SK-N-SH treated with all-trans-retinoic acid at 6 μM for 48 hours (cell line): ENCODE measurements around the gene TSPO.

Experiments used
- ATAC-seq: fragments of 200-7000 bp; cut with Tn5 transposase; 3 replicates; pipeline ENCODE4 v1.9.1; 2020; ENCODE audit warnings: mild to moderate bottlenecking, moderate library complexity
- ARNTL ChIP-seq: fragments of 450-650 bp; formaldehyde crosslinking; IDR thresholded peaks from 2 replicates; pipeline ENCODE4 v1.5.0; 2020; ENCODE audit warnings: low read depth, mild to moderate bottlenecking, moderate library complexity, borderline replicate concordance
- BACH2 ChIP-seq: fragments of 250-450 bp; sonication (Bioruptor Pico); IDR thresholded peaks from 2 replicates; pipeline ENCODE4 v1.9.0; 2021; ENCODE audit warnings: mild to moderate bottlenecking, borderline replicate concordance
- CSDC2 ChIP-seq: fragments of 250-450 bp; sonication (Bioruptor Pico); IDR thresholded peaks from 2 replicates; pipeline ENCODE4 v1.5.0; 2020; ENCODE audit warnings: mild to moderate bottlenecking, moderate library complexity
- CSRNP3 ChIP-seq: fragments of 250-450 bp; sonication (Bioruptor Pico); IDR thresholded peaks from 2 replicates; pipeline ENCODE4 v1.5.1; 2021; ENCODE audit warnings: mild to moderate bottlenecking, moderate library complexity
- ESRRG ChIP-seq: fragments of 250-450 bp; sonication (Bioruptor Pico); IDR thresholded peaks from 2 replicates; pipeline ENCODE4 v1.6.1; 2021; ENCODE audit warnings: mild to moderate bottlenecking
- GLIS3 ChIP-seq: fragments of 250-450 bp; sonication (Bioruptor Pico); IDR thresholded peaks from 2 replicates; pipeline ENCODE4 v1.5.0; 2020; ENCODE audit warnings: mild to moderate bottlenecking, moderate library complexity
- ISL1 ChIP-seq: fragments of 250-450 bp; sonication (Bioruptor Pico); IDR thresholded peaks from 2 replicates; pipeline ENCODE4 v2.1.2; 2022; ENCODE audit warnings: mild to moderate bottlenecking, moderate library complexity
- OSR1 ChIP-seq: fragments of 250-450 bp; sonication (Bioruptor Pico); IDR thresholded peaks from 2 replicates; pipeline ENCODE4 v1.8.0; 2022; ENCODE audit warnings: moderate library complexity, mild to moderate bottlenecking, inconsistent platforms
- PPARA ChIP-seq: fragments of 250-450 bp; sonication (Bioruptor Pico); IDR thresholded peaks from 2 replicates; pipeline ENCODE4 v1.5.0; 2020; ENCODE audit warnings: mild to moderate bottlenecking, borderline replicate concordance
- RARB ChIP-seq: fragments of 250-450 bp; sonication (Bioruptor Pico); IDR thresholded peaks from 2 replicates; pipeline ENCODE4 v1.8.0; 2021; ENCODE audit warnings: mild to moderate bottlenecking, moderate library complexity
- SNAI2 ChIP-seq: fragments of 250-450 bp; sonication (Bioruptor Pico); IDR thresholded peaks from 2 replicates; pipeline ENCODE4 v1.5.0; 2020; ENCODE audit warnings: mild to moderate bottlenecking, moderate library complexity
- TCF4 ChIP-seq: fragments of 250-450 bp; sonication (Bioruptor Pico); IDR thresholded peaks from 2 replicates; pipeline ENCODE4 v1.8.0; 2021; ENCODE audit warnings: mild to moderate bottlenecking, moderate library complexity, borderline replicate concordance
- TOX ChIP-seq: fragments of 250-450 bp; sonication (Bioruptor Pico); IDR thresholded peaks from 2 replicates; pipeline ENCODE4 v1.8.0; 2021; ENCODE audit warnings: mild to moderate bottlenecking, moderate library complexity, borderline replicate concordance
- ZC3H10 ChIP-seq: fragments of 250-450 bp; sonication (Bioruptor Pico); IDR thresholded peaks from 2 replicates; pipeline ENCODE4 v1.5.1; 2021; ENCODE audit warnings: mild to moderate bottlenecking, moderate library complexity
- ZFP3 ChIP-seq: fragments of 250-450 bp; sonication (Bioruptor Pico); IDR thresholded peaks from 2 replicates; pipeline ENCODE4 v1.5.0; 2020; ENCODE audit warnings: mild to moderate bottlenecking, moderate library complexity
- ZFP30 ChIP-seq: fragments of 450-650 bp; formaldehyde crosslinking; IDR thresholded peaks from 2 replicates; pipeline ENCODE4 v1.5.0; 2022; ENCODE audit warnings: mild to moderate bottlenecking, moderate library complexity
- ZNF565 ChIP-seq: fragments of 450-650 bp; formaldehyde crosslinking; conservative IDR thresholded peaks from 2 replicates; pipeline ENCODE4 v1.5.0; 2020; ENCODE audit warnings: low read depth, mild to moderate bottlenecking, moderate library complexity
- ZNF70 ChIP-seq: fragments of 450-650 bp; formaldehyde crosslinking; IDR thresholded peaks from 2 replicates; pipeline ENCODE4 v1.5.0; 2020; ENCODE audit warnings: mild to moderate bottlenecking, moderate library complexity
- ZNF8 ChIP-seq: fragments of 450-650 bp; formaldehyde crosslinking; IDR thresholded peaks from 2 replicates; pipeline ENCODE4 v1.5.0; 2020; ENCODE audit warnings: mild to moderate bottlenecking, moderate library complexity
- TF ChIP-seq, protein P1 (sequence below): fragments of 250-450 bp; sonication (Bioruptor Pico); IDR thresholded peaks from 2 replicates; pipeline ENCODE4 v1.8.0; 2021; ENCODE audit warnings: low read depth, mild to moderate bottlenecking, moderate library complexity, borderline replicate concordance
- TF ChIP-seq, protein P2 (sequence below): fragments of 250-450 bp; sonication (Bioruptor Pico); IDR thresholded peaks from 2 replicates; pipeline ENCODE4 v1.8.0; 2020; ENCODE audit warnings: mild to moderate bottlenecking, moderate library complexity, borderline replicate concordance

Gene TSPO

DNA sequence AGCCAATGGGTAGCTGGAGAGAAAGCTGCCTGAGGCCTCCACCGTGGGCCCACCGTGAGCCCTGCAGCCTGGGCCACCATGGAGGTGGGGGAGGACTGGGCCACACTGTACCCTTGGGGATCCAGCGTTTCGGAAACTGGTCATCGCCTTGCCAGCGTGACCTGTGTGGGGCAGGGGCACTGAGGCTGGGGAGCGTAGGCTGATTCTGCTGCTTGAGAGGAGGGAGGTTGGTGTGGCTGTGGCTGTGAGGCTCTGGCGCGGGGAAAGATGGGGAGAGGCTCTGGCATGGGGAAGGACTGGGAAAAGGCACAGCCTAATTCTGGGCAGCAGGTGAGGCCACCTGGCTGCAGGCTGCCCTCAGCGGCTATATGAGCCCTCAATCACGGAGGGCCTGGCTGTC, 48.2 kb downstream of the TSPO start:
- no peak for ATAC-seq
- TF ChIP-seq, protein P1, sequence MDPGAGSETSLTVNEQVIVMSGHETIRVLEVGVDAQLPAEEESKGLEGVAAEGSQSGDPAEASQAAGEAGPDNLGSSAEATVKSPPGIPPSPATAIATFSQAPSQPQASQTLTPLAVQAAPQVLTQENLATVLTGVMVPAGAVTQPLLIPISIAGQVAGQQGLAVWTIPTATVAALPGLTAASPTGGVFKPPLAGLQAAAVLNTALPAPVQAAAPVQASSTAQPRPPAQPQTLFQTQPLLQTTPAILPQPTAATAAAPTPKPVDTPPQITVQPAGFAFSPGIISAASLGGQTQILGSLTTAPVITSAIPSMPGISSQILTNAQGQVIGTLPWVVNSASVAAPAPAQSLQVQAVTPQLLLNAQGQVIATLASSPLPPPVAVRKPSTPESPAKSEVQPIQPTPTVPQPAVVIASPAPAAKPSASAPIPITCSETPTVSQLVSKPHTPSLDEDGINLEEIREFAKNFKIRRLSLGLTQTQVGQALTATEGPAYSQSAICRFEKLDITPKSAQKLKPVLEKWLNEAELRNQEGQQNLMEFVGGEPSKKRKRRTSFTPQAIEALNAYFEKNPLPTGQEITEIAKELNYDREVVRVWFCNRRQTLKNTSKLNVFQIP, result no peak
- TF ChIP-seq ZNF70 (CRISPR knock-in tag) (no peak), BACH2 (CRISPR knock-in tag) (no peak), ZC3H10 (CRISPR knock-in tag) (no peak), ESRRG (no peak), GLIS3 (CRISPR knock-in tag) (no peak), CSRNP3 (CRISPR knock-in tag) (no peak), RARB (CRISPR knock-in tag) (no peak), ZNF8 (no peak), SNAI2 (CRISPR knock-in tag) (no peak), PPARA (CRISPR knock-in tag) (no peak), ARNTL (CRISPR knock-in tag) (no peak), ZNF565 (CRISPR knock-in tag) (no peak), OSR1 (CRISPR knock-in tag) (no peak), ISL1 (CRISPR knock-in tag) (no peak)
- TF ChIP-seq, protein P2, sequence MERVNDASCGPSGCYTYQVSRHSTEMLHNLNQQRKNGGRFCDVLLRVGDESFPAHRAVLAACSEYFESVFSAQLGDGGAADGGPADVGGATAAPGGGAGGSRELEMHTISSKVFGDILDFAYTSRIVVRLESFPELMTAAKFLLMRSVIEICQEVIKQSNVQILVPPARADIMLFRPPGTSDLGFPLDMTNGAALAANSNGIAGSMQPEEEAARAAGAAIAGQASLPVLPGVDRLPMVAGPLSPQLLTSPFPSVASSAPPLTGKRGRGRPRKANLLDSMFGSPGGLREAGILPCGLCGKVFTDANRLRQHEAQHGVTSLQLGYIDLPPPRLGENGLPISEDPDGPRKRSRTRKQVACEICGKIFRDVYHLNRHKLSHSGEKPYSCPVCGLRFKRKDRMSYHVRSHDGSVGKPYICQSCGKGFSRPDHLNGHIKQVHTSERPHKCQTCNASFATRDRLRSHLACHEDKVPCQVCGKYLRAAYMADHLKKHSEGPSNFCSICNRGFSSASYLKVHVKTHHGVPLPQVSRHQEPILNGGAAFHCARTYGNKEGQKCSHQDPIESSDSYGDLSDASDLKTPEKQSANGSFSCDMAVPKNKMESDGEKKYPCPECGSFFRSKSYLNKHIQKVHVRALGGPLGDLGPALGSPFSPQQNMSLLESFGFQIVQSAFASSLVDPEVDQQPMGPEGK, result no peak

- no peak for TF ChIP-seq ZNF70 (CRISPR knock-in tag)
- TF ChIP-seq, protein P1, result no peak
- no peak for TF ChIP-seq ZC3H10 (CRISPR knock-in tag)
- no peak for TF ChIP-seq RARB (CRISPR knock-in tag)
- TF ChIP-seq OSR1 (CRISPR knock-in tag), result no peak
- no peak for TF ChIP-seq ZNF565 (CRISPR knock-in tag)
- no peak for TF ChIP-seq CSDC2 (CRISPR knock-in tag)
- TF ChIP-seq ZFP30 (CRISPR knock-in tag), result no peak
- TF ChIP-seq CSRNP3 (CRISPR knock-in tag), result no peak
- TF ChIP-seq PPARA (CRISPR knock-in tag), result no peak
- TF ChIP-seq BACH2 (CRISPR knock-in tag), result no peak
- no peak for TF ChIP-seq ARNTL (CRISPR knock-in tag)
- no peak for TF ChIP-seq ZFP3 (CRISPR knock-in tag)
- TF ChIP-seq GLIS3 (CRISPR knock-in tag), result no peak
- no peak for TF ChIP-seq TCF4 (CRISPR knock-in tag)
- TF ChIP-seq ESRRG, result no peak
Observed at GRCh38 chr22:43200031-43200430, 48.7 kb downstream of the TSPO start.

DNA sequence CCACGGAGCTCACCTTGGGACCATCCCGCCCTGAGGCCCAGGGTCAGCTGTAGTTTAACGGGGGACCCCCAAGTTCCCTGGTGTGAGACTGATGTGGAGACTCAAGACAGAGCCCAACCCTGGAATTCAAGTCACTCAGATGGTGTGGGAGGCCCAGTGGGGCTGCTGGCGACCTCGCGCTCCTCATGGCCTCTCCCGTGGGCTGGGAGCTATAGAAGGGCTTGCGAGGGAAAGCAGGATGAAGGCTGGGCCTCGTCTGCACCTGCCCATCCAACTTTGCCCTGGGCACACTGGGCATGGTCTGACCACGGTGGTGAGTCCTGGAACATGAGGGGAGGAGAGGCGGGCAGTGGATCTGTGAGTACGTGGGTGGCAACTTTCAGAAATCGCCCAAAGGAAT, 49.2 kb downstream of the TSPO start:
- ATAC-seq, result no peak
- no peak for TF ChIP-seq TOX
- TF ChIP-seq ZFP3 (CRISPR knock-in tag), result no peak
- no peak for TF ChIP-seq ISL1 (CRISPR knock-in tag)
- TF ChIP-seq BACH2 (CRISPR knock-in tag), result no peak
- TF ChIP-seq ZFP30 (CRISPR knock-in tag), result no peak
- TF ChIP-seq, protein P1, result no peak
- no peak for TF ChIP-seq ESRRG
- no peak for TF ChIP-seq CSDC2 (CRISPR knock-in tag)
- no peak for TF ChIP-seq TCF4 (CRISPR knock-in tag)
- no peak for TF ChIP-seq ZNF565 (CRISPR knock-in tag)
- TF ChIP-seq OSR1 (CRISPR knock-in tag), result no peak
- no peak for TF ChIP-seq ZC3H10 (CRISPR knock-in tag)
- TF ChIP-seq CSRNP3 (CRISPR knock-in tag), result no peak

More at GRCh38 chr22:43200031-43200430, 48.7 kb downstream of the TSPO start:
- no peak for ATAC-seq
